ENCODE results near the gene LNPEP.

- TF ChIP-seq, protein P1, sequence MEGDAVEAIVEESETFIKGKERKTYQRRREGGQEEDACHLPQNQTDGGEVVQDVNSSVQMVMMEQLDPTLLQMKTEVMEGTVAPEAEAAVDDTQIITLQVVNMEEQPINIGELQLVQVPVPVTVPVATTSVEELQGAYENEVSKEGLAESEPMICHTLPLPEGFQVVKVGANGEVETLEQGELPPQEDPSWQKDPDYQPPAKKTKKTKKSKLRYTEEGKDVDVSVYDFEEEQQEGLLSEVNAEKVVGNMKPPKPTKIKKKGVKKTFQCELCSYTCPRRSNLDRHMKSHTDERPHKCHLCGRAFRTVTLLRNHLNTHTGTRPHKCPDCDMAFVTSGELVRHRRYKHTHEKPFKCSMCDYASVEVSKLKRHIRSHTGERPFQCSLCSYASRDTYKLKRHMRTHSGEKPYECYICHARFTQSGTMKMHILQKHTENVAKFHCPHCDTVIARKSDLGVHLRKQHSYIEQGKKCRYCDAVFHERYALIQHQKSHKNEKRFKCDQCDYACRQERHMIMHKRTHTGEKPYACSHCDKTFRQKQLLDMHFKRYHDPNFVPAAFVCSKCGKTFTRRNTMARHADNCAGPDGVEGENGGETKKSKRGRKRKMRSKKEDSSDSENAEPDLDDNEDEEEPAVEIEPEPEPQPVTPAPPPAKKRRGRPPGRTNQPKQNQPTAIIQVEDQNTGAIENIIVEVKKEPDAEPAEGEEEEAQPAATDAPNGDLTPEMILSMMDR (IDR thresholded peaks at IDR 0.05) = no peak
- no peak for TF ChIP-seq POLR2A (IDR thresholded peaks at IDR 0.05)
Measured at GRCh38 chr5:97026721-97027120, 90.8 kb downstream of the LNPEP start.
